SK-N-SH treated with all-trans-retinoic acid at 6 μM for 48 hours (cell line): ENCODE measurements around the gene UNC5C.

Experiments
- CREB5 ChIP-seq: fragments of 250-450 bp; sonication (Bioruptor Pico); IDR thresholded peaks from 2 replicates; pipeline ENCODE4 v1.5.1; 2020; ENCODE audit warnings: low read depth, mild to moderate bottlenecking, moderate library complexity
- ISL1 ChIP-seq: fragments of 250-450 bp; sonication (Bioruptor Pico); IDR thresholded peaks from 2 replicates; pipeline ENCODE4 v2.1.2; 2022; ENCODE audit warnings: mild to moderate bottlenecking, moderate library complexity
- PATZ1 ChIP-seq: fragments of 250-450 bp; sonication (Bioruptor Pico); IDR thresholded peaks from 2 replicates; pipeline ENCODE4 v1.8.0; 2020; ENCODE audit warnings: mild to moderate bottlenecking, moderate library complexity, borderline replicate concordance
- RARB ChIP-seq: fragments of 250-450 bp; sonication (Bioruptor Pico); IDR thresholded peaks from 2 replicates; pipeline ENCODE4 v1.8.0; 2021; ENCODE audit warnings: mild to moderate bottlenecking, moderate library complexity
- SNAI2 ChIP-seq: fragments of 250-450 bp; sonication (Bioruptor Pico); IDR thresholded peaks from 2 replicates; pipeline ENCODE4 v1.5.0; 2020; ENCODE audit warnings: mild to moderate bottlenecking, moderate library complexity
- ZFP3 ChIP-seq: fragments of 250-450 bp; sonication (Bioruptor Pico); IDR thresholded peaks from 2 replicates; pipeline ENCODE4 v1.5.0; 2020; ENCODE audit warnings: mild to moderate bottlenecking, moderate library complexity
- ZNF8 ChIP-seq: fragments of 450-650 bp; formaldehyde crosslinking; IDR thresholded peaks from 2 replicates; pipeline ENCODE4 v1.5.0; 2020; ENCODE audit warnings: mild to moderate bottlenecking, moderate library complexity

- TF ChIP-seq ISL1 (CRISPR knock-in tag) (no peak), SNAI2 (CRISPR knock-in tag) (no peak), ZNF8 (no peak), CREB5 (CRISPR knock-in tag) (no peak), ZFP3 (CRISPR knock-in tag) (no peak), PATZ1 (CRISPR knock-in tag) (no peak), RARB (CRISPR knock-in tag) (no peak)
Measured at GRCh38 chr4:95363559-95363925, 185.2 kb downstream of the UNC5C start.
